HEK293 (cell line): ENCODE results near the gene DSC1.

ENCODE experiments used
- CTCF ChIA-PET: fragments of 350-600 bp; formaldehyde crosslinking; extraction: SDS; loops from one replicate; lab custom pipeline; 2021; ENCODE audit warnings: antibody characterized with exemption; lab: Yijun Ruan, JAX
- POLR2A ChIA-PET: fragments of 300-600 bp; formaldehyde crosslinking; extraction: SDS; loops from one replicate; lab custom pipeline; 2020; ENCODE audit warnings: antibody characterized with exemption, inconsistent platforms; lab: Yijun Ruan, JAX
- H3K27ac ChIP-seq: fragments of 200-500 bp; sonication (Bioruptor generic); 2 replicates; pipeline ENCODE4 v1.5.1; 2014; ENCODE audit warnings: low read depth, low read length, control low read depth, inconsistent platforms; ENCODE audit errors: extremely low read depth
- H3K36me3 ChIP-seq, 2 experiments: fragments of 200-500 bp in 1 of 2; sonication (Bioruptor generic) in 1 of 2; 1 replicate in 1 of 2; 2 replicates in 1 of 2; pipeline ENCODE4 v1.5.1; 2014 to 2017; ENCODE audit warnings: inconsistent platforms in 2 of 2, low read length in 2 of 2; ENCODE audit not compliant: control insufficient read depth in 2 of 2, insufficient read depth in 1 of 2
- H3K4me1 ChIP-seq: fragments of 200-500 bp; sonication (Bioruptor generic); 2 replicates; pipeline ENCODE4 v1.5.1; 2014; ENCODE audit warnings: mild to moderate bottlenecking, low read length, inconsistent platforms; ENCODE audit not compliant: control insufficient read depth, insufficient read depth
- H3K4me3 ChIP-seq: 2 replicates; pipeline ENCODE4 v1.5.1; 2011; ENCODE audit warnings: low read depth, mild to moderate bottlenecking, control low read depth, low read length, moderate library complexity
- H3K9me3 ChIP-seq: fragments of 200-500 bp; sonication (Bioruptor generic); 2 replicates; pipeline ENCODE4 v1.5.1; 2014; ENCODE audit warnings: low read depth, low read length, inconsistent platforms; ENCODE audit not compliant: control insufficient read depth, insufficient read depth
- BCL6B ChIP-seq: fragments of 450-650 bp; formaldehyde crosslinking; IDR thresholded peaks from 2 replicates; pipeline ENCODE4 v1.5.1; 2017; ENCODE audit warnings: missing biosample characterization, missing genetic modification characterization
- GLIS2 ChIP-seq: fragments of 450-650 bp; formaldehyde crosslinking; IDR thresholded peaks from 2 replicates; pipeline ENCODE4 v1.5.1; 2016; ENCODE audit warnings: missing biosample characterization, missing genetic modification characterization
- MEIS1 ChIP-seq: sonication (generic); formaldehyde crosslinking; IDR thresholded peaks from 2 replicates; pipeline ENCODE4 v1.8.1; 2022; ENCODE audit warnings: missing genetic modification reagents, mild to moderate bottlenecking, borderline replicate concordance
- SP2 ChIP-seq: fragments of 450-650 bp; formaldehyde crosslinking; IDR thresholded peaks from 2 replicates; pipeline ENCODE4 v1.5.1; 2016; ENCODE audit warnings: missing biosample characterization, missing genetic modification characterization
- ZFP37 ChIP-seq: fragments of 450-650 bp; formaldehyde crosslinking; IDR thresholded peaks from 2 replicates; pipeline ENCODE4 v1.5.1; 2016; ENCODE audit warnings: missing biosample characterization, missing genetic modification characterization
- ZNF473 ChIP-seq: fragments of 450-650 bp; formaldehyde crosslinking; IDR thresholded peaks from 2 replicates; pipeline ENCODE4 v1.5.1; 2017; ENCODE audit warnings: missing biosample characterization, missing genetic modification characterization
- ZNF518A ChIP-seq: fragments of 450-650 bp; formaldehyde crosslinking; conservative IDR thresholded peaks from 2 replicates; pipeline ENCODE4 v1.5.1; 2016; ENCODE audit warnings: low read depth, missing biosample characterization, missing genetic modification characterization
- ZNF645 ChIP-seq: fragments of 450-650 bp; formaldehyde crosslinking; IDR thresholded peaks from 2 replicates; pipeline ENCODE4; 2016; ENCODE audit warnings: missing biosample characterization, missing genetic modification characterization
- ZNF664 ChIP-seq: fragments of 450-650 bp; formaldehyde crosslinking; IDR thresholded peaks from 2 replicates; pipeline ENCODE4 v1.5.1; 2016; ENCODE audit warnings: missing biosample characterization, missing genetic modification characterization
- ZNF692 ChIP-seq: fragments of 450-650 bp; formaldehyde crosslinking; IDR thresholded peaks from 2 replicates; pipeline ENCODE4 v1.5.1; 2016; ENCODE audit warnings: missing biosample characterization, missing genetic modification characterization
- ZNF707 ChIP-seq: fragments of 450-650 bp; formaldehyde crosslinking; IDR thresholded peaks from 2 replicates; pipeline ENCODE4 v1.5.1; 2016; ENCODE audit warnings: missing biosample characterization, missing genetic modification characterization
- ZNF830 ChIP-seq: fragments of 450-650 bp; IDR thresholded peaks from 2 replicates; pipeline ENCODE4 v1.5.0; 2018; ENCODE audit warnings: missing biosample characterization, missing genetic modification characterization, low read depth, mild to moderate bottlenecking, moderate library complexity
- TF ChIP-seq, protein P1 (sequence below): fragments of 450-650 bp; formaldehyde crosslinking; IDR thresholded peaks from 2 replicates; pipeline ENCODE4 v1.5.1; 2016; ENCODE audit warnings: missing biosample characterization, missing genetic modification characterization, low read depth
- TF ChIP-seq, protein P2 (sequence below): IDR thresholded peaks from 2 replicates; pipeline ENCODE4 v1.6.1; 2011; ENCODE audit warnings: mild to moderate bottlenecking, low read depth, low read length, borderline replicate concordance

The DSC1 gene, protein sequence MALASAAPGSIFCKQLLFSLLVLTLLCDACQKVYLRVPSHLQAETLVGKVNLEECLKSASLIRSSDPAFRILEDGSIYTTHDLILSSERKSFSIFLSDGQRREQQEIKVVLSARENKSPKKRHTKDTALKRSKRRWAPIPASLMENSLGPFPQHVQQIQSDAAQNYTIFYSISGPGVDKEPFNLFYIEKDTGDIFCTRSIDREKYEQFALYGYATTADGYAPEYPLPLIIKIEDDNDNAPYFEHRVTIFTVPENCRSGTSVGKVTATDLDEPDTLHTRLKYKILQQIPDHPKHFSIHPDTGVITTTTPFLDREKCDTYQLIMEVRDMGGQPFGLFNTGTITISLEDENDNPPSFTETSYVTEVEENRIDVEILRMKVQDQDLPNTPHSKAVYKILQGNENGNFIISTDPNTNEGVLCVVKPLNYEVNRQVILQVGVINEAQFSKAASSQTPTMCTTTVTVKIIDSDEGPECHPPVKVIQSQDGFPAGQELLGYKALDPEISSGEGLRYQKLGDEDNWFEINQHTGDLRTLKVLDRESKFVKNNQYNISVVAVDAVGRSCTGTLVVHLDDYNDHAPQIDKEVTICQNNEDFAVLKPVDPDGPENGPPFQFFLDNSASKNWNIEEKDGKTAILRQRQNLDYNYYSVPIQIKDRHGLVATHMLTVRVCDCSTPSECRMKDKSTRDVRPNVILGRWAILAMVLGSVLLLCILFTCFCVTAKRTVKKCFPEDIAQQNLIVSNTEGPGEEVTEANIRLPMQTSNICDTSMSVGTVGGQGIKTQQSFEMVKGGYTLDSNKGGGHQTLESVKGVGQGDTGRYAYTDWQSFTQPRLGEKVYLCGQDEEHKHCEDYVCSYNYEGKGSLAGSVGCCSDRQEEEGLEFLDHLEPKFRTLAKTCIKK

DNA sequence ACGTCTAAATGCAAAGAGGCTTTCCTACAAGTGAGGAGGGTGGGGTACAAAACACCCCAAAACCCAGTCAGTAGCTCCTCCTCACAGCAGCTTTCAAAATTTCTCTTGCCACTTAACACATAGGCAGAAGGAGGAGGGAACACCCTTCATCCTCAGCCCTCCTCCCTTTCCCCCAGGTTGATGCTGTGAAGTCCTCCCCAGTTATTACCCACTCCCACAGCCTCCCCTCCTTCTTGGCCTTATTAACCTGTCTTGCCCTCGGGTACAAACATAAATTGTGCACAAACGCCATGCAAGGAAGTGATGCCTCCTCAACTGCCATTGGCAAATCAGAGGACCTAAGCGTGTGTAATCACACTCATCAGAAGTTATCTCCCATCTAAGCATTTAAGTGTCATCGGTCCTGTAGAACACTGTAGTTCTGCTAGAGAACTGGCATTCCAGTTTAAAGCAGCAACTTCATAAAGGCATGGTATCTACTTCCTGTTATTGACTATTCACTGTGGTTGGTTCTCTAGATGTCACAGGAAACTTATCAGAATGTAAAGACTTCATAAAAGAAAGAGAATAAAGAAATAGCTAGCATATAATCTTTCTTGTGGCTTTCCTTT, at the start of gene DSC1:
TSS of gene DSC1 (minus strand) at position 32 of the 611 bp plus-strand sequence. CDS start 262 bp downstream, outside the sequence.
- ChIA-PET POLR2A (no interaction called here), CTCF (interaction anchor here (0.6 to 1.9 kb wide), 4 partner anchors 11 to 1125 kb away, joined by 3 to 8 read pairs (median 3); no protein-coding TSS in a partner anchor)
- Histone ChIP-seq H3K4me3 (no peak within 1 kb of the TSS), H3K4me1 (no peaks in the 10 kb centered on the region), H3K36me3 (no peaks in the 10 kb centered on the region), H3K27ac (no peak within 1 kb of the TSS), H3K9me3 (no peaks in the 10 kb centered on the region)
- TF ChIP-seq ZNF664 (tag by site-specific recombination) (no peak), ZNF473 (tag by site-specific recombination) (no peak), ZNF830 (tag by site-specific recombination) (no peak), ZNF518A (tag by site-specific recombination) (no peak), MEIS1 (no peak), ZNF692 (tag by site-specific recombination) (no peak), ZNF707 (tag by site-specific recombination) (no peak), GLIS2 (no peak), ZNF645 (tag by site-specific recombination) (no peak), BCL6B (no peak), ZFP37 (no peak), SP2 (tag by site-specific recombination) (no peak)
- TF ChIP-seq, protein P1, sequence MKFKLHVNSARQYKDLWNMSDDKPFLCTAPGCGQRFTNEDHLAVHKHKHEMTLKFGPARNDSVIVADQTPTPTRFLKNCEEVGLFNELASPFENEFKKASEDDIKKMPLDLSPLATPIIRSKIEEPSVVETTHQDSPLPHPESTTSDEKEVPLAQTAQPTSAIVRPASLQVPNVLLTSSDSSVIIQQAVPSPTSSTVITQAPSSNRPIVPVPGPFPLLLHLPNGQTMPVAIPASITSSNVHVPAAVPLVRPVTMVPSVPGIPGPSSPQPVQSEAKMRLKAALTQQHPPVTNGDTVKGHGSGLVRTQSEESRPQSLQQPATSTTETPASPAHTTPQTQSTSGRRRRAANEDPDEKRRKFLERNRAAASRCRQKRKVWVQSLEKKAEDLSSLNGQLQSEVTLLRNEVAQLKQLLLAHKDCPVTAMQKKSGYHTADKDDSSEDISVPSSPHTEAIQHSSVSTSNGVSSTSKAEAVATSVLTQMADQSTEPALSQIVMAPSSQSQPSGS (tag by site-specific recombination): no peak
- TF ChIP-seq, protein P2, sequence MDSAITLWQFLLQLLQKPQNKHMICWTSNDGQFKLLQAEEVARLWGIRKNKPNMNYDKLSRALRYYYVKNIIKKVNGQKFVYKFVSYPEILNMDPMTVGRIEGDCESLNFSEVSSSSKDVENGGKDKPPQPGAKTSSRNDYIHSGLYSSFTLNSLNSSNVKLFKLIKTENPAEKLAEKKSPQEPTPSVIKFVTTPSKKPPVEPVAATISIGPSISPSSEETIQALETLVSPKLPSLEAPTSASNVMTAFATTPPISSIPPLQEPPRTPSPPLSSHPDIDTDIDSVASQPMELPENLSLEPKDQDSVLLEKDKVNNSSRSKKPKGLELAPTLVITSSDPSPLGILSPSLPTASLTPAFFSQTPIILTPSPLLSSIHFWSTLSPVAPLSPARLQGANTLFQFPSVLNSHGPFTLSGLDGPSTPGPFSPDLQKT: no peak
